ENCODE measurements around the gene DACH1. TPM values are rescaled to one million over a fixed set of nuclear protein-coding genes. Genes with fewer than 3 reads are reported as not detected.

Gene DACH1
- total RNA-seq, 1 experiment from 2014 or later = 1.2 TPM

DNA sequence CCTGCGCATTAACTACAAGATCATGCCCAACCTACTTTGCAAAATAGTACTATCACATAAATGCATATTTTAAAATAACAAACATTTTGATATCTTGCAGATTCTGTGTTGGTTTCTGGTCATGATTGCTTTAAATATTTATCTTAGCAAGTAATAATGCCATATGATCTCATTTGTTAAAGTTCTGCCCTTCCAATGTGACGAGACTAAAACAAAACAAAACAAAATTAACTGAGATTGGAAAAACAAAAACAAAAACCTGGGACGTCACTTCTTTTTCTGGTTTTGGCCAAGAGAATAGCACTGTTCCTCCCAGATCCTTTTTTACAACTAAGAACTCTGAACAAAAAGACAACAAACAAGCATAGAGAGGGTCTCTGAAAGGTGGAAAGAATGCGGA is 436.3 kb downstream of the DACH1 start:
- intact Hi-C loops (cut with micrococcal nuclease; ENCODE audit: unreplicated experiment) = no loop called here

DNA sequence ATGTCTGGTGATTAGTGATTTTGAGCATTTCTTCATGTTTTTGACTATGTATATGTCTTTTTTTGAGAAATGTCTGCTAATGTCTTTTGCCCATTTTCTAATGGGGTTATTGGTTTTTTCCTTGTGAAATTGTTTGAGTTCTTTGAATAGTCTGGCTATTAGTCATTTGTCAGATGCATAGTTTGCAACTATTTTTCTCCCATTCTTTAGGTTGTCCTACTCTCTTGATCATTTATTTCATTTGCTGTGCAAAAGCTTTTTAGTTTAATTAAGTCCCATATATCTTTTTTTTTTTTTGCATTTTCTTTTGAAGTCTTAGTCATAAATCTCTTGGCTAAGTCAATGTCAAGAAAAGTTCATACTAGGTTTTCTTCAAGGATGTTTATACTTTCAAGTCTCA is 449.8 kb downstream of the DACH1 start:
- H3K27ac Mint-ChIP-seq (ENCODE audit: unreplicated experiment) = no peak overlapping the region

More for the DNA sequence above, 436.3 kb downstream of the DACH1 start:
- no TSS peak for BruUV-seq (replicated peaks)
- H3K36me3 ChIP-seq (ENCODE audit: control insufficient read depth, insufficient read depth, low read length) = no peaks in the 10 kb centered on the region
- H3K27ac Mint-ChIP-seq (ENCODE audit: unreplicated experiment) = no peak overlapping the region
- TF ChIP-seq, protein P1, sequence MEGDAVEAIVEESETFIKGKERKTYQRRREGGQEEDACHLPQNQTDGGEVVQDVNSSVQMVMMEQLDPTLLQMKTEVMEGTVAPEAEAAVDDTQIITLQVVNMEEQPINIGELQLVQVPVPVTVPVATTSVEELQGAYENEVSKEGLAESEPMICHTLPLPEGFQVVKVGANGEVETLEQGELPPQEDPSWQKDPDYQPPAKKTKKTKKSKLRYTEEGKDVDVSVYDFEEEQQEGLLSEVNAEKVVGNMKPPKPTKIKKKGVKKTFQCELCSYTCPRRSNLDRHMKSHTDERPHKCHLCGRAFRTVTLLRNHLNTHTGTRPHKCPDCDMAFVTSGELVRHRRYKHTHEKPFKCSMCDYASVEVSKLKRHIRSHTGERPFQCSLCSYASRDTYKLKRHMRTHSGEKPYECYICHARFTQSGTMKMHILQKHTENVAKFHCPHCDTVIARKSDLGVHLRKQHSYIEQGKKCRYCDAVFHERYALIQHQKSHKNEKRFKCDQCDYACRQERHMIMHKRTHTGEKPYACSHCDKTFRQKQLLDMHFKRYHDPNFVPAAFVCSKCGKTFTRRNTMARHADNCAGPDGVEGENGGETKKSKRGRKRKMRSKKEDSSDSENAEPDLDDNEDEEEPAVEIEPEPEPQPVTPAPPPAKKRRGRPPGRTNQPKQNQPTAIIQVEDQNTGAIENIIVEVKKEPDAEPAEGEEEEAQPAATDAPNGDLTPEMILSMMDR (IDR thresholded peaks at IDR 0.05; ENCODE audit: insufficient read depth in 1 of 2, low read depth in 1 of 2, low read length in 1 of 2, severe bottlenecking in 1 of 2, unreplicated experiment in 1 of 2) = no peak
- H3K4me3 ChIP-seq (ENCODE audit: low read depth, low read length) = no peak overlapping the region
- H3K27me3 Mint-ChIP-seq (ENCODE audit: insufficient read depth, unreplicated experiment) = no peaks in the 10 kb centered on the region
- no peaks in the 10 kb centered on the region for H3K9me3 ChIP-seq
- DNase-seq = no peak
- CTCF ChIA-PET = no interaction called here
- POLR2A ChIA-PET = no interaction called here
- no peaks in the 10 kb centered on the region for H3K4me1 Mint-ChIP-seq (ENCODE audit: low read depth, unreplicated experiment)
- H3K36me3 Mint-ChIP-seq (ENCODE audit: insufficient read depth, unreplicated experiment) = no peaks in the 10 kb centered on the region
- no peaks in the 10 kb centered on the region for H3K27me3 ChIP-seq (replicated peaks; ENCODE audit: control insufficient read depth, insufficient read depth, low read length)
- no peak overlapping the region for H3K4me3 Mint-ChIP-seq (ENCODE audit: unreplicated experiment)
- H3K9me3 Mint-ChIP-seq (ENCODE audit: unreplicated experiment) = no peaks in the 10 kb centered on the region
- no peaks in the 10 kb centered on the region for H3K4me1 ChIP-seq

GRCh38 chr13:71412231-71412630 is 454.8 kb downstream of the DACH1 start:
- no peaks in the 10 kb centered on the region for H3K9me3 ChIP-seq
- H3K4me3 ChIP-seq (ENCODE audit: low read depth, low read length) = no peak overlapping the region
- H3K36me3 ChIP-seq (ENCODE audit: control insufficient read depth, insufficient read depth, low read length) = no peaks in the 10 kb centered on the region
- CTCF ChIA-PET = no interaction called here
- intact Hi-C loops (cut with micrococcal nuclease; ENCODE audit: unreplicated experiment) = no loop called here
- H3K27me3 ChIP-seq (replicated peaks; ENCODE audit: control insufficient read depth, insufficient read depth, low read length) = no peaks in the 10 kb centered on the region
- BruUV-seq (replicated peaks) = no TSS peak
- H3K27me3 Mint-ChIP-seq (ENCODE audit: insufficient read depth, unreplicated experiment) = no peaks in the 10 kb centered on the region
- DNase-seq = no peak
- no peaks in the 10 kb centered on the region for H3K36me3 Mint-ChIP-seq (ENCODE audit: insufficient read depth, unreplicated experiment)
- TF ChIP-seq, protein P1 (IDR thresholded peaks at IDR 0.05; ENCODE audit: insufficient read depth in 1 of 2, low read depth in 1 of 2, low read length in 1 of 2, severe bottlenecking in 1 of 2, unreplicated experiment in 1 of 2) = no peak
- no peaks in the 10 kb centered on the region for H3K9me3 Mint-ChIP-seq (ENCODE audit: unreplicated experiment)
- H3K4me3 Mint-ChIP-seq (ENCODE audit: unreplicated experiment) = no peak overlapping the region
- POLR2A ChIA-PET = no interaction called here
- peaks cover 6% of the 10 kb centered on the region for H3K4me1 Mint-ChIP-seq (ENCODE audit: low read depth, unreplicated experiment)
- no peaks in the 10 kb centered on the region for H3K4me1 ChIP-seq
- no peak overlapping the region for H3K27ac Mint-ChIP-seq (ENCODE audit: unreplicated experiment)

More for the DNA sequence above, 449.8 kb downstream of the DACH1 start:
- Mint-ChIP-seq H3K36me3 (ENCODE audit: insufficient read depth, unreplicated experiment) (no peaks in the 10 kb centered on the region), H3K9me3 (ENCODE audit: unreplicated experiment) (peaks cover 14% of the 10 kb centered on the region), H3K4me3 (ENCODE audit: unreplicated experiment) (no peak overlapping the region), H3K4me1 (ENCODE audit: low read depth, unreplicated experiment) (peaks cover 9% of the 10 kb centered on the region), H3K27me3 (ENCODE audit: insufficient read depth, unreplicated experiment) (no peaks in the 10 kb centered on the region)
- ChIA-PET POLR2A (no interaction called here), CTCF (no interaction called here)
- no TSS peak for BruUV-seq (replicated peaks)
- no peak for DNase-seq
- intact Hi-C loops (cut with micrococcal nuclease; ENCODE audit: unreplicated experiment) = no loop called here
- H3K9me3 ChIP-seq = no peaks in the 10 kb centered on the region
- no peaks in the 10 kb centered on the region for H3K27me3 ChIP-seq (replicated peaks; ENCODE audit: control insufficient read depth, insufficient read depth, low read length)
- H3K4me1 ChIP-seq = no peaks in the 10 kb centered on the region
- H3K4me3 ChIP-seq (ENCODE audit: low read depth, low read length) = no peak overlapping the region
- TF ChIP-seq, protein P1 (IDR thresholded peaks at IDR 0.05; ENCODE audit: insufficient read depth in 1 of 2, low read depth in 1 of 2, low read length in 1 of 2, severe bottlenecking in 1 of 2, unreplicated experiment in 1 of 2) = no peak
- H3K36me3 ChIP-seq (ENCODE audit: control insufficient read depth, insufficient read depth, low read length) = no peaks in the 10 kb centered on the region

Data from Caco-2 (cell line).